HFF-Myc (cell line): ENCODE results near the gene MAN2A1.

Experiments used
- DNase-seq: peaks from one replicate; pipeline ENCODE4 v3.0.0-alpha.2; 2011; ENCODE audit warnings: low read depth; ENCODE audit errors: extremely low read depth
- H3K4me3 ChIP-seq: replicated peaks from 2 replicates; pipeline ENCODE4 v1.5.1; 2011; ENCODE audit warnings: low read depth, mild to moderate bottlenecking, control low read depth, low read length
- CTCF ChIP-seq: IDR thresholded peaks from 2 replicates; pipeline ENCODE4 v1.5.1; 2012; ENCODE audit warnings: mild to moderate bottlenecking, low read depth, low read length, control low read depth; ENCODE audit errors: missing control alignments

MAN2A1 gene

GRCh38 chr5:109852371-109853155 is 162.8 kb downstream of the MAN2A1 start:
- no peak for TF ChIP-seq CTCF
- DNase-seq, result no peak
- no peak overlapping the region for H3K4me3 ChIP-seq

DNA sequence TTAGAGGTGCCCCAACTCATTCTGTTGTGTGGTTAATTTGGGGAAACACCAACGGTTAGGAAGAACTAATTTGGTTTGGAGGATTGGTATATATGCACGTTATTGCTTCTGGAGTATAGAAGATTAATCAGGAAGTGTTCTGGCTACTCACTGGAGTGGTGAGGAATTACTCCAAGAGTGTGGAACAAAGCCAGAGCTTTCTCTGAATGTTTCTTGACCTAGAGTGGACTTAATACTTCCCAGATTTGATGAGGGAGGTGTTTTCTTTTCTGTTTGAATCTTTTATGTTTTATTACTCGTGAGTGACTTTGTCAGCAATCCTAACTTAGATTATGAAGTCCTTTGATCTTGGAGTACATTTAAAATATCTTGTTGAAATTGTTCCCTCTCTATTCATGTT is 163.7 kb downstream of the MAN2A1 start:
- no peak for TF ChIP-seq CTCF
- DNase-seq, result no peak
- H3K4me3 ChIP-seq, result no peak overlapping the region

- TF ChIP-seq CTCF, result no peak
- no peak overlapping the region for H3K4me3 ChIP-seq
- DNase-seq, result no peak
Measured at GRCh38 chr5:109855056-109855455, 165.3 kb downstream of the MAN2A1 start.

- no peak overlapping the region for H3K4me3 ChIP-seq
- no peak for TF ChIP-seq CTCF
- DNase-seq, result no peak
Measured at GRCh38 chr5:109857405-109858031, 167.8 kb downstream of the MAN2A1 start.

GRCh38 chr5:109859537-109859936 is 169.8 kb downstream of the MAN2A1 start:
- no peak for DNase-seq
- TF ChIP-seq CTCF, result no peak
- H3K4me3 ChIP-seq, result no peak overlapping the region

- H3K4me3 ChIP-seq, result no peak overlapping the region
- no peak for DNase-seq
- no peak for TF ChIP-seq CTCF
Measured at GRCh38 chr5:109862301-109862700, 172.6 kb downstream of the MAN2A1 start.
